HG02642 (cell line): Measurements from ENCODE around the gene VPS29.
"Not testable (repeated sequence)": the region's sequence is repeated elsewhere in the genome, so short reads cannot be mapped to it uniquely, and the experiment has no call there.

Experiments
- ATAC-seq: cut with Tn5 transposase; IDR thresholded peaks from one replicate; pipeline ENCODE4 v1.9.1; 2021; ENCODE audit warnings: mild to moderate bottlenecking; ENCODE audit not compliant: unreplicated experiment, poor library complexity

The VPS29 gene

DNA sequence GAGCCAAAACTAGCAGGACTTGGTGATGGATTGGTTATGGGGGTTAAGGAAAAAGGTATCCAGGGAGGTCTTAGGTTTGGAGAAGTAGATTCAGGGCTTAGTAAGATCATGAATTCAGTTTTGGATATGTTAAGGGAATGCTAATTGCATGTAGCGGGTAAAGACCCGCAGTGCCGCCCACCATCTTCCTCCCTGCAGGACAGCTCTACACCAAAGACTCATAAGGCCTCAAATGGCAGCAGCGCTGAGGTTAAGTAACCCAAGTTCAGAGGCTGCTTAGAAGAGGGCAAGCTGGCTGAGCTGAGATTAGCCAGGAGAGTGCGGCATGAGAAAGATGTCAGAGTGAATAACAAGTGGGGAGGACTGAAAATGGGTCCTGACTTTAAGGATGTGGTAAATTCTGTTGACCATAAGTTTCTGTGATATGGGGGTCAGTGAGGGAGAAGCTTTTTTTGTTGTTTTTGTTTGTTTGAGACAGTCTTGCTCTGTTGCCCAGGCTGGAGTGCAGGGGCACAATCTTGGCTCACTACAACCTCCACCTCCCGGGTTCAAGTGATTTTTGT lies 26.4 kb upstream of the VPS29 start:
- no peak for ATAC-seq

DNA sequence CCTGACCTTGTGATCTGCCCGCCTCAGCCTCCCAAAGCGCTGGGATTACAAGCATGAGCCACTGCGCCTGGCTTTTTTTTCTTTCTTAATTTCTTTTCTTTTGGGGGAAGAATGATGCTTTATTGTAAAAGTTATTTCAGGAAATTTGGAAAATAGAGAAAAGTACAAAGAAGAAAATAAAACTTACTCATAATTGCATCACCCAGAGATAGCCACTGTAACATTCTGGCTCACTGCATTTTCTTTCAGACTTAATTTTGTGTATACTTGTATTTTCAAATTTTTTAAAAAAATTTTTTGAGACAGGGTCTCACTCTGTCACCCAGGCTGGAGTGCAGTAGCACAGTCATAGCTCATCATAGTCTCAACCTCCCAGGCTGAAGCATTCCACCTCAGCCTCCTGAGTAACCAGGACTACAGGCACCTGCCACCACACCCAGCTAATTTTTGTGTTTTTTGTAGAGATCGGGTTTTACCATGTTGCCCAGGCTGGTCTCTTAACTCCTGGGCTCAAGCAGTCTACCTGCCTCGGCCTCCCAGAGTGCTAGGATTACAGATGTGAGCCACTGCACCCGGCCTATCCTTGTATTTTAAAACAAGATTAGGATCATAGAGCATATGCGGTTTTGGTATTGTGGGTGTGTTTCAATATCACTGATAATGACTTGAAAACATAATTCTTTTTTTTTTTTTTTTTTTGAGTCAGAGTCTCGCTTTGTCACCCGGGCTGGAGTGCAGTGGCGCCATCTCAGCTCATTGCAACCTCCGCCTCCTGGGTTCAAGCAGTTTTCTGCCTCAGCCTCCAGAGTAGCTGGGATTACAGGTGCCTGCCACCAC lies 19.2 kb upstream of the VPS29 start:
- ATAC-seq, result not testable (repeated sequence)

DNA sequence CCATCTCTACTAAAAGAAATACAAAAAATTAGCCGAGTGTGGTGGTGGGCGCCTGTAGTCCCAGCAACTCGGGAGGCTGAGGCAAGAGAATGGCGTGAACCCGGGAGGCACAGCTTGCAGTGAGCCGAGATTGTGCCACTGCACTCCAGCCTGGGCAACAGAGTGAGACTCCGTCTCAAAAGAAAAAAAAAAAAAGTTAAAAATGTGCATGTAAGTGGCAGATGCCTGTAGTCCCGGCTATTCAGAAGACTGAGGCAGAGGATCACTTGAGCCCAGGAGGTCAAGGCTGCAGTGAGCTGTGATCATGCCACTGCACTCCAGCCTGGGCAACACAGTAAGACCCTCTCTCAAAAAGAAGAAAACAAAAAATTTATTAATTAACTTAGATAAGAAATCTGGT lies 16.1 kb upstream of the VPS29 start:
- not testable (repeated sequence) for ATAC-seq

DNA sequence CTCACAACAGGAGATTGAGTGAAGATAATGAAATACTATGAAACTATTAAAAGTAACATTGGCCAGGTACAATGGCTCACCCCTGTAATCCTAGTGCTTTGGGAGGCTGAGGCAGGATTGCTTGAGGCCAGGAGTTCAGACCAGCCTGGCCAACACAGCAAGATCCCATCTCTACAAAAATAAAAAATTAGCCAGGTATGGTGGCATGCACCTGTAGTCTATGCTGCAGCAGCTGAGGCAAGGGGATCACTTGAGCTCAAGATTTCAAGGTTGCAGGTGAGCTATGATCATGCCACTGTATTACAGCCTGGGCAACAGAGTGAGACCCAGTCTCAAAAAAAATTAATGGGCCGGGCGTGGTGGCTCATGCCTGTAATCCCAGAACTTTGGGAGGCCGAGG lies 15.1 kb upstream of the VPS29 start:
- ATAC-seq, result no peak

DNA sequence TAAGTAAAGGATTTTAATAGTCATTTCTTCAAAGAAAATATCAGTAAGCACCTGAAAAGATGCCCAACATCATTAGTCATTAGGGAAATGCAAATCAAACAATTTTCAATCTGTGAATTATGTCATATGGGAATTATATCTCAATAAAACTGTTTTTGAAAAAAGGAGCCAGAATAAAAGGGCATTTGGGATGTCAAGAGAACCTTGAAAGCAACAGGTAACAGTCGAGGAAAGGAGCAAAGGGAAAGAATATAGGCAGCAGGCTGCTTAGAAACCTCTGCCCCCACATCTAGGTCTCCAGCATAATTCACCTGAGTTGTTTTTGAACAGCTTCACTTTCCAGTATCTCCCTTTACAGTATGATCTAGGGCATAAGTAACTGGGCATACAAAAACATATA lies 12.5 kb upstream of the VPS29 start:
- ATAC-seq, result no peak

DNA sequence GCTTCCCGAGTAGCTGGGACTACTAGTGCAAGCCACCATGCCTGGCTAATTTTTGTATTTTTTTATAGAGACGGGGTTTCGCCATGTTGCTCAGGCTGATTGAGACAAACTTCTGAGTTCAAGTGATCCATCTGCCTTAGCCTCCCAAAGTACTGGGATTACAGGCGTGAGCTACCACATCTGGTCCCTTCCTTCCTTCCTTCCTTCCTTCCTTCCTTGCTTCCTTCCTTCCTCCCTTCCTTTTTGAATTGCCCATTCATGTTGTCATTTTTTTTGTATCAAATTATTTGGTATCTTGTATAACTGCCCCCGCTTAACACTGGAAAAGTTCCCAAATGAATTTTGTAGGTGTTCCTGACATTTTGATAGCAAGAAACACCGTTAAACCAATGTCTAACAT lies 11.9 kb upstream of the VPS29 start:
- no peak for ATAC-seq

DNA sequence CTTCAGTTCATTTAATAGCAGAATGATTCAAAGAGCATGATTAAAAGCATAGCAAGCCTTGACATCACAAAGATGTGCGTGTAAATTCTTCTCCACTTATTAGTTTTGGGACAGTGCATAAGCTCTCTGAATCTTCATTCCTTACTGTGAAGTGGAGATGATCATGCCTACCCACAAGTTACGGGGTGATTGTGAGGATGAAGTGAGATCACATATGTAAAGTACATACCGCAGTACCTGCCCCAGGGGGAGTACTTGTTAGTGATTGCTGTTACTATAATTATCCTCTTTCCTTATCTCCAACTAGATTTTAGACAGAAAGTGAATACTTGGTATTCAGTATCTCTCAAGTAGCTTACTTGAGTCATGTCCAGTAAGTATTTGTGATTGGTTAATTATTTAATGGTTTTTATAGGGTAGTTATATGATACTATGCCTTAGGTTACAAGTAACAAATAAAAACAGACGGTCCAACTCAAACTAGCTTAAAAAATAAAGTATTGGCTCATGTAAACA lies 6.2 kb upstream of the VPS29 start:
- no peak for ATAC-seq

DNA sequence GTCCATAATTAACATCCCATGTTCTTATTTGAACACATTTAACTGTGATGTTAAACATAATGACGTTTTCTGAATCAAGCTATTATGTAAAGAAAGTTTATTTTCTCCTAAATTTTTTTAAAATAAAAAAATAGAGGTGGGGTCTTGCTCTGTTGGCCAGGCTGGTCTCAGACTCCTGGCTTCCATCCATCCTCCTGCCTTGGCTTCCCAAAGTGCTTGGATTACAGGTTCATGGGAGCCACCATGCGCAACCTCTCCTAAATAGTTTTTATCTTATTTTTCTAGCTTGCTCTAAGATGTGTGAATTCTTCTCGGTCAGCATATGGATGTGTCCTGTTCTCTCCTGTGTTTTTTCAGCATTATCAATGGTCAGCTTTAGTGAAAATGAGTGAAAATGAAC lies 3.4 kb upstream of the VPS29 start:
- no peak for ATAC-seq

DNA sequence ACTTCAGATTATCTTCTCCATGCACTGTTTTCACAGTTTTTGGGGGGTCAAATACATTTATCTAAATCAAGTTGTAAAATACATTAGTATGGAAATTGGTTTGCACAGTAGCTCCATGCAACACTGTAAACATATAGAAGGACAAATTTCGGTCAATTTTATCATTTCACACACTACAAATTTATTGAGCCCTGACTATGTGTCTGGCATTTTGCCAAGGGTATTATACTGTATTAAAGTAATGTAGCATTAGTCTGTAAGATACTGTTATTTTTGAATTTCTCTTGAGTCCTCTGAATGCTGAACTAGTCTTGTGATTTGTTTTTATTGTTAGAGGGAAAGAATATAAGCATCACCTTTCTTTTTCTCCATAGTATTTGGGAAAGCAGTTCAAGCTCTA lies 1.5 kb upstream of the VPS29 start:
- ATAC-seq, result no peak

DNA sequence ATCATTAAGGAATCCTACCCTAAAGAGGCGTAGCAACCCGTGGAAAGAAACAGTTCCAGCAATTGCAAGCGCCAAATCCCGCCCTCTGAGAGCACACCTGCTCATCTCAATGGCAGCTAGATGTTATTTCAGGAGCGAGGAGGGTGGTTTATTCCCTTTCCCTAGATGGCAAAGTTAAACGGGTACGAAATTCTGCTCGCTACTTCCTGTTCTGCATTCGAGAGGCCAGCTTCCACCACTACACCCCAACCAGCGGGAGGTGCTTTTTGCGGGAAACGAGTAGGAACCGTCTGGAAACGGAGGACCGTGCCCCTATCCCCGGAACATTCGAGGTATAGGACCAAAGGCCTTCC lies 536 bp downstream of the VPS29 start:
- ATAC-seq, result no peak

DNA sequence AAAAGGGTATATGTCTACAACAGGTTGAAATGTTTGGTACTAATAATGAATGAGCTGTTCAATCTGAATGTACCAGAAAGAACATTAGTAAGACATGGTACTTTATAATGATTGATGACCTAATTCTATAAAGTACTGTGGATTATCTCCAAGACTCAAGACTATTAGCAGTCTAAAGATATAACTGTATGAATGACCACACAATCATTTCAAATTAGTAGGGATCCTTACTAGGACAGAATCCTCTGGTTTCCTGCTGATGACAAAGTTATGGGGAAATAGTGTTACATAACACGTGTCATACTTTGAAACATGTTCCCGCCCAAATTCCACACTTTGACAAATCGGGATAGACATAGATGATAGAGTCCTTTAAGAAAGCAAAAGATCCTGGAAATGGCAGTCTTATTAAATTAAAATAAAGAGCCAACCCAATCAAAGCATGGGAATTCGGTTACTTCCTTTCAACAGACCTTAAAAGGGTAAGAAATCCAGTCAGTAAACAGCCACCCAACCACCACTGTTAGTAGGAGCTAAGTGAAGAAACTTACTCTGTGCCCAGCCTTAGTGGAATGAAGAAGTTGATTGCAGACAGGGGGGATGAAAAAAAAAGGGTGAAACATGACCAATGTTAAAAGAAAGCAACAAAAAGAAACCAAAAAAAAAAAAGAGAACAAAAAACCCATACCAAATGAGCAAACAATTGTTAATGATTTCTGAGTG lies 2.8 kb downstream of the VPS29 start:
- no peak for ATAC-seq

DNA sequence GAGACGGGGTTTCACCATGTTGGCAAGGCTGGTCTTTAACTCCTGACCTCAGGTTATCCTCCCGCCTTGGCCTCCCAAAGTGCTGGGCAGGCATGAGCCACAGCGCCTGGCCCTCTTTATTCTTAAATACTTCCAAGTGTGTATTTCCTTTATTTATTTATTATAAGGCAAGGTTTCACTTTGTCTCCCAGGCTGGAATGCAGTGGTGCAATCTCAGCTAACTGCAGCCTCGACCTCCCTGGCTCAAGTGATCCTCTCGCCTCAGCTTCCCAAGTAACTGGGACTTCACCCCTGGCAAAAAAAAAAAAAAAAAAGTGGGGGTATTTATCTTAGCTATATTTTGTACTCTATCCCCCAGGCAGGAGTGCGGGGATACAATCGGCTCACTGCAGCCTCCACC lies 26.5 kb downstream of the VPS29 start:
- ATAC-seq, result no peak

DNA sequence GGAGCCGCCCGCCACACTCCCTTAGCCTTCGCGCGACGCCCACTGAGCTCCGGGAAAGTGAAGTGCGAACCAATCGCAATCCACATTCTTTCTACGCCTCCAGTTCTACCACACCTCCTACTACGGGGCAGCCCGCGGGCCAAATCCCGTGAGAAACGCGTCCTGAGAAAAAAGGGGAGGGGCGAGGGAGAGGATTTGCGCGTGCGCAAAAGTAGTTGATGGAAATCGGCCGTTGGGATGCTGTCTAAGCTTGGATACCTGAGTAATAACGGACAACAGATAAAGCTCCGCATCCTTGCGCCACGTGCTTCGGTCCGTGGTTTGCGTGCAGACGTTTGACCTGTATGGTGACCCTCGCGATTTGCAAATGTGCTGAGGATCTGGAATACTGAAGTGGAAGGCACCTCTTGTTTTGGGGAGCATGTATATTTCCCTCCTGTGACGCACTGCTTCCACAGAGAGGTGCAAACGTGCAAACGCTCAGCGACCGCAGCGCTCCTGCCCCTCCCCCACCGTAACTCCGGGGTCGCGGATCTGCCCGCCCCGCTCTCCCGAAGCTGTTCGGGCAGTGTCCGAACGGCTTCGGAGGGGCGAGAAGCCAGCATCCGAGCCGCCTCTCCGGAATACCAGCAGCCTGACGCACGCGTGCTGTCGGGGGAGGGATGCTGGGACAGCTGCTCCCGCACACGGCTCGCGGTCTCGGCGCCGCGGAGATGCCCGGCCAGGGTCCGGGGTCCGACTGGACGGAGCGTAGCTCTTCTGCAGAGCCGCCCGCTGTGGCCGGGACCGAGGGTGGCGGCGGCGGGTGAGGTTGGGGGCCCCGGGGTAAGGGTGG lies 33.5 kb downstream of the VPS29 start, which contains the start of the genes FAM216A and GPN3:
Gene FAM216A (plus strand): TSS at position 632 of the 835 bp plus-strand sequence. CDS start 31 bp downstream, at position 663.
Gene GPN3 (minus strand): TSS at position 44 of the 835 bp plus-strand sequence. CDS start 54 bp downstream, outside the sequence.
- ATAC-seq, result peak; percentile 83

DNA sequence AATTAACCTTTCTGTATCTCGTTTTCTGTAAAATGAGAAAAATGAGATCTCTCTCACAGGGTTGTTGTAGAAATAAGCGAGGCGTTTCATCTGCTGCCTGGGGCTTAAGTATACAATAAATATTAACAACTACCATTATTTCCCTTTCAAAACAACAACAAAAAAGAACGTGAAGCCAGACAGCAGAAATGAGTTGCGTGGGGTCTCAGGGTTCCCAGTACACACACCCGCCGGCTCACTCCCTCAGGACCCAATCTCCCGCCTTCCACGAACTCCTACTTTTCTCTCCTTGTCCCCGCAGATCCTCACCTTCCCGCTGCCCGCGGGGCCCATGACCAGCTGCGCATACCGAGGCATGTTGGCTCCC lies 34.1 kb downstream of the VPS29 start:
- ATAC-seq, result no peak

DNA sequence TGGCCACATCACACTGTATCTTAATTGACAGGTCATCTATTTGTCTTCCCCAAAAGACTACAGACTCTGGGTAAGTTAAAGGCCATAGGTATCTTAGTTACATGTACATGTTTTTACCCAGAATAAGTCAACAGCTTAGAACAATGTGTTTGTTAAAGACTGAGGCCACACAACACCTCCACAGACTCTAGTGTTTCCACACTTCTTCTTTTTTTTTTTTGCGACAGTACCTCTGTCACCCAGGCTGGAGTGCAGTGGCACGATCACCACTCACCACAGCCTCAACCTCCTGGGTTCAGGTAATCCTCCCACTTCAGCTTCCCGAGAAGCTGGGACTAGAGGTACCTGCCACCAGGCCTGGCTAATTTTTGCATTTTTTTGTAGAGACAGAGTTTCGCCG lies 35.1 kb downstream of the VPS29 start:
- no peak for ATAC-seq

DNA sequence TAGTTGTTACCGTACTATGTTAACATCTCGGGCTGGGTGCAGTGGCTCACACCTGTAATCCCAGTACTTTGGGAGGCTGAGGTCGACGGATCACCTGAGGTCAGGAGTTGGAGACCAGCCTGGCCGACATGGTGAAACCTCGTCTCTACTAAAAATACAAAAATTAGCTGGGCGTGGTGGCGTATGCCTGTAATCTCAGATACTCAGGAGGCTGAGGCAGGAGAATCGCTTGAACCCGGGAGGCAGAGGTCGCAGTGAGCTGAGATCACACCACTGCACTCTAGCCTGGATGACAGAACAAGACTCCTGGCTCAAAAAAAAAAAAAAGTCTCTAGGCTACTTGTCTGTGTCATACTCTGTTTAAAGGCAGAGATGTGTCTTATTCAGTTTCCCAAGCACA lies 36.1 kb downstream of the VPS29 start:
- not testable (repeated sequence) for ATAC-seq

DNA sequence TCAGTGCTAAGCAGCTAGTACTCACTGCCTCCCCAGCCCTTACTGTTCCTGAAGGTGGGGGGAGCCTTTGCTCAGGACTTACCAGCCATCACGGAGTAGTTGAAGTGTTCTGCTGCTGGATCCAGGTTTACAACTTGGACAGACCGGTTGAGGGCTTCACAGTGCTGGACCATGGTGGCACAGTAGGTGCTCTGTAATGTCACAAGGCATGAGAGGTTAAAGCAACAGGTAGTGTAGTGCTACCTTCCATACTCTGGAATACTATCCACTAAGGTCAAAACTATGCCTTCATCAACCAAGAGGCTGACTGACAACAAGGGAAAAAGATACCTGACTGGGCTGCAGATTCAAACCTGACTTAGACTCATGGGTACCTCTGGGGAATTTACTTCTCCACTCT lies 36.9 kb downstream of the VPS29 start:
- no peak for ATAC-seq

DNA sequence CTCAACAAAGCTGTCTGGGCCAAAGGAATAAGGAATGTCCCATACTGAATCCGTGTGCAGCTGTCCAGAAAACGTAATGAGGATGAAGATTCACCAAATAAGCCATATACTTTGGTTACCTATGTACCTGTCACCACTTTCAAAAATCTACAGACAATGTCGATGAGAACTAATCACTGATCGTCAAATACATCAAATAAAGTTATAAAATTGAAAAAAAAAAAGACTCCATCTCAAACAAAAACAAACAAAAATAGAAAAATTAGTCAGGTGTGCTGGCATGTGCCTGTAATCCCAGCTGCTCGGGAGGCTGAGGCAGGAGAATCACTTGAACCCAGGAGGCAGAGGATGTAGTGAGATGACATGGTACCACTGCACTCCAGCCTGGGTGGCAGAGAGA lies 40.7 kb downstream of the VPS29 start:
- ATAC-seq, result not testable (repeated sequence)

DNA sequence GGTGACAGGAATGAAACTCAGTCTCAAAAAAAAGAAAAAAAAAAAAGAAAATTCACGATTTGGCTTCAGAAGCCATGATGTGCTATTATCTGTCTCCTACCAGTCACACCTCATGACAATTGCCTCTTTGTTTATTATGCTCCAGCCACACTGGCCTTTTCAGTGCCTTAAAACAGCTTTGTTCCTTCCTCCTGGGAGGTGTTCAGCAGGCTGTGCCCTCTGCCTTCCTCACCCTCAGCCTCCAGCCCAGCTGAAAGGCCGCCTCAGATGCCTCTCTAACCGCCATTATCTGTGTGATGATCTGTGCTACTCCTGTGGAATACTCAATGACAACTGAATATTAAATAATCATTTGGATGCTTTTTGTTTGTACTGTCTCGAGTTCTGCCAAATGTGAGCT lies 43.2 kb downstream of the VPS29 start:
- no peak for ATAC-seq

DNA sequence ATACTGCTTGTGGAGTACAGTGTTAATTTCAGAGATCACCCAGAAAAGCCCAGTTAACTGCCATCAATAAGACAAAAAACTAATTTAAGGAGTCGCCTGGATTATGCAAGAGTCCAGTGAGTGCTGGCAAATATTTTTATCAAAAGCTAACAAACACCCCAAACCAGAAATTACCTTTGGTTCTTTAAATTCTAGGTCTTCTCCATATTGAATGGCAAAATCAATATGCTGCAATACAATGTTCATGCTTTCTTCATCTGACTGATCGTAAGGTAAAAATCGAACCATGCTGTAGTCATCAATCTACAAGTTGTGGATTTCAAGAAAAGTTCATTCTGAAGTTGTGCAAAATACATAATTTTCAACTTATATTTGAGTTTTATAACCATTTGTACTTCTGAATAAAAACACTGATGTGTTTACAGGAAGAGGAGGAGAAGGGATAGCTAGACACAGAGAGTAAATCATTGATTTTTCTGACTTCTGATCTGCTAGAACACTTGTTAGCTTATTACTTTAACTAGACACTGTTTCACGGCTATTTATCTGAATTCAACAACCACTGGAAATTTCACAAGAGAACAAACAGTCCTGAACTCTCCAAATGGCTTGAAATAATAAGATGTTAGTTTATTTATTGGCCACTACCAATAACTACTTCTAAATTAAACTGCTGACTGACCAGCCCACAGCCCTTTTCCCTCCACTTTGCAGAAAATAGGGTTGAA lies 48.2 kb downstream of the VPS29 start:
- ATAC-seq, result no peak
